ENCODE data around the gene NPLOC4. TPM values are rescaled to one million over a fixed set of nuclear protein-coding genes. Genes with fewer than 3 reads are reported as not detected.

NPLOC4 gene
- total and polyA plus RNA-seq, 9 donors = 24.4 to 84.8 (median 56.3) TPM

GRCh38 chr17:81526662-81527571 lies 110.0 kb downstream of the NPLOC4 start:
- WGBS, 3 donors = 72 to 81% (median 73%) methylated on average over 20 to 21 of the region's 21 CpGs
- no peak overlapping the region for H3K4me3 ChIP-seq
- DNase-seq = no peak
- no peak overlapping the region for H3K27ac ChIP-seq
- TF ChIP-seq POLR2A (IDR thresholded peaks at IDR 0.05) (no peak), EP300 (IDR thresholded peaks at IDR 0.05) (no peak), CTCF (IDR thresholded peaks at IDR 0.05) (no peak)
- no peaks in the 10 kb centered on the region for H3K36me3 ChIP-seq
- H3K27me3 ChIP-seq = peaks cover 3% of the 10 kb centered on the region
- H3K9me3 ChIP-seq = no peaks in the 10 kb centered on the region
- intact Hi-C loops (cut with DNase I) = loop anchor here in 2 of 4 donors (10.0 kb wide), 1 partner anchor 68 kb away; no protein-coding TSS in a partner anchor
- no peaks in the 10 kb centered on the region for H3K4me1 ChIP-seq (ENCODE audit: insufficient read depth)

DNA sequence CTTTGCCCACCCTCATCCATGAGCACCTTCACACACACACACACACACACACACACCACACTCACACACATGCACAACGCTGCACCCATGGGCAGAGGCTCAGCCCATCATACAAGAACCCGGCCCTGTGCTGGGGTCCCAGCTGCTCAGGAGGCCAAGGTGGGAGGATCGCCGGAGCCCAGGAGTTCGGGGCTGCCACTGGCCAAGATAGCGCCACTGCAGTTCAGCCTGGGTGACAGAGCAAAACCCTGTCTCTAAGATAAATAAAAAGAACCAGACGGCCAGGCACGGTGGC lies 112.1 kb downstream of the NPLOC4 start:
- TF ChIP-seq CTCF (IDR thresholded peaks at IDR 0.05) (no peak), POLR2A (IDR thresholded peaks at IDR 0.05) (no peak), EP300 (IDR thresholded peaks at IDR 0.05) (no peak)
- Histone ChIP-seq H3K9me3 (no peaks in the 10 kb centered on the region), H3K4me1 (ENCODE audit: insufficient read depth) (peaks cover under 1% of the 10 kb centered on the region), H3K4me3 (no peak overlapping the region), H3K36me3 (no peaks in the 10 kb centered on the region), H3K27ac (no peak overlapping the region), H3K27me3 (peaks cover 3% of the 10 kb centered on the region)
- DNase-seq = no peak
- intact Hi-C loops (cut with DNase I) = loop anchor here in 2 of 4 donors (10.0 kb wide), 1 partner anchor 70 kb away; no protein-coding TSS in a partner anchor
- 74 to 85% (median 78%) methylated on average over 8 of the region's 8 CpGs for WGBS, 3 donors

DNA sequence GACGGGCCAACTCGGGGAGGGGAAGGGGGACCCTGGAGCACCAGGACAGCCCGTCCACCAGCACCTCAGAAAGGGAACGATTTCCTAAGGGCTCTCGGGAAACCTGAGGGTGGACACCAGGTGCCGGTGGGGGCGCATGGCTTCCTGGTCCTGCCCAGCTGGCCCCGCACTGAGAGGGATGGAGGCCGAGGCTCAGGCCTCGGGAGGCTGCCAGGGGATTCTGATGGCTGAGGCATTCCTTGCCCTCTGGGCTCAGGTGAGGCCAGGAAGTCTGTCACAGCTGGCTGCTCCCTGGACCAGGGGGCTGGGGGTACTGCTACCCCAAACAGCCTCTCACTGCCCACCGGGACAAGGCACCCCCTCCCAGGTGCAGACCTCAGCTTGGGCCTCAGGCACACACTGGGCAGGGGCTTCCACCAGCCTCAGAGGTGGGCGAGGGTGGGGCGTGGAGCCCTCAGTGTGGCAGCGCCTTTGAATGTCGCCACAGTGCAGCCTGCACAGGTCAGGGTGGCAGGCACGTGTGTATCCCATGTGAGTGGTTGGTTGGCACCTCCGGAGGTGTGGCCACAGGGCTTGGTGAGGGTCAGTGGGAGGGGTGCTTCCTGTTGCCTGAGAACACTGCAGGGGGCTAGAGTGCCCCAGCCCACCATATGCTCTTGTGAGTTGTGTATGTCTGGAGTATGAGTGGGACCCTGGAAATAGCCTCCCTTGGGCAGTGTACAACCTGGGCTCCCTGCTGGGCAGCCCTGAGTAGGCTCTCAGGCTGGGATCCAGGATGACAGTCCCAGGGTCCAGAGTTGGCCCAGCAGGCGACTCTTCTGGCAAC lies 112.7 kb downstream of the NPLOC4 start:
- H3K36me3 ChIP-seq = no peaks in the 10 kb centered on the region
- no peak overlapping the region for H3K4me3 ChIP-seq
- peaks cover 3% of the 10 kb centered on the region for H3K27me3 ChIP-seq
- intact Hi-C loops (cut with DNase I) = loop anchor here in 2 of 4 donors (10.0 kb wide), 1 partner anchor 71 kb away; no protein-coding TSS in a partner anchor
- H3K27ac ChIP-seq = no peak overlapping the region
- WGBS, 3 donors = 46 to 65% (median 62%) methylated on average over 12 to 18 of the region's 18 CpGs
- TF ChIP-seq CTCF (IDR thresholded peaks at IDR 0.05) (no peak), POLR2A (IDR thresholded peaks at IDR 0.05) (no peak), EP300 (IDR thresholded peaks at IDR 0.05) (no peak)
- DNase-seq = no peak
- no peaks in the 10 kb centered on the region for H3K9me3 ChIP-seq
- peaks cover 6% of the 10 kb centered on the region for H3K4me1 ChIP-seq (ENCODE audit: insufficient read depth)

DNA sequence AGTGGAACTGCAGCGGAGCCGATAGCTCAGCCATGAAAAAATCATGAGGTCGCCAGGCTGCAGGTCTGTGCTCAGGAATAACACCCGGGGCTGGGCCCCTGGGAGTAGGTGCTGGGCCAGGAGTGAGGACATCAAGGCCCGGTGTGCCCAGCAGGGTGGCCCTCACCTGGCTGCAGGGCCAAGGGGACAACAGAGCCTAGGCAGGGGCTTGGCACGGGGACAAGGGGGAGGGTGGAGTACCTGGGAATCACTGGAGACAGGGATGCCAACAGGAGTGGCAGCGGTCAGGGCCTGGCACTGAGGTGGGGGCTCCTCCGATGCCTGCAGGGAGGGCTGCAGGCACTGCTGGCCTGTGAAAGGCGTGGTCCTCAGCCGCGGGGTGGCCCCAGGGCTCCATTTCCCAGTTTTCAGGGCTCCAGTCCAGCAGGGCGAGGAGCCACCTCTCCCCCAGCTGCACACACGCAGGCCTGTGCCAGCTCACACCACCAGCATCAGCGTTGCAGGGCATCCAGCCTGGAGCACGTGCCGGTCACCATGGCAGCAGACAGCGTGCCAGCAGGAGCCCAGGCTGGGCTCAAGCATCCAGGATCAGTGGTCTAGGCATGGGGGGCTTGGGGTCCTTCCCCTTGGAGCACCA lies 113.4 kb downstream of the NPLOC4 start:
- Histone ChIP-seq H3K36me3 (no peaks in the 10 kb centered on the region), H3K4me1 (ENCODE audit: insufficient read depth) (peaks cover 9% of the 10 kb centered on the region), H3K27ac (no peak overlapping the region), H3K9me3 (no peaks in the 10 kb centered on the region), H3K27me3 (peaks cover 3% of the 10 kb centered on the region), H3K4me3 (no peak overlapping the region)
- TF ChIP-seq POLR2A (IDR thresholded peaks at IDR 0.05) (no peak), EP300 (IDR thresholded peaks at IDR 0.05) (no peak), CTCF (IDR thresholded peaks at IDR 0.05) (no peak)
- intact Hi-C loops (cut with DNase I) = loop anchor here in 2 of 4 donors (10.0 kb wide), 1 partner anchor 71 kb away; no protein-coding TSS in a partner anchor
- DNase-seq = peak in 1 of 5 donors; percentile 18
- 16 to 25% (median 20%) methylated on average over 17 of the region's 17 CpGs for WGBS, 3 donors
